Measurements from ENCODE around the gene FAM200C. TPM values are rescaled to one million over a fixed set of nuclear protein-coding genes. Genes with fewer than 3 reads are reported as not detected.
A peak's percentile ranks its signal among the peaks of the same experiment; 100 is the strongest.

Gene FAM200C
- total and polyA plus RNA-seq, 10 of the 15 experiments (the other 5 are each of a cell fraction or from before 2014, with no cell fraction given) = 1.0 to 5.4 (median 2.2) TPM

DNA sequence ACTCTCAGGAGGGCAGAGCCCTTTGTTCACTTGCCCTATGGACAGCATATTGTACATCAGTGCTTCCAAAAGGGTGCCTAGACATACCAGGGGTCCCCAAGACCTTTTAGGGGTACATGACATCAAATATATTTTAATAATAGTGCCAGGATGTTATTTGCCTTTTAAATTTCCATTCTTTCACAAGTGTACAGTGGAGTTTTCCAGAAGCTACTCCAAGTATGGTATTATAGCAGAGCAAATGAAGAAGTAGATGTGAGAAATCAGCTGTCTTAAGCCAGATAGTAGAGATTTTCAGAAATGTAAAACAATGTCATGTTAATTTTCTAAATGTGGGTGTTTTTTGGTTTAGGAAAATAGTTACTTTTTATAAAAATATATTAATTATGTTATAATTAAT is 37.4 kb upstream of the FAM200C start:
- no TSS peak for BruUV-seq (replicated peaks)
- in situ Hi-C loops (cut with MboI) = loop anchor here (5.0 to 10.0 kb wide), 3 partner anchors 40 to 1108 kb away; partner anchors contain the start of gene GABRB2
- POLR2A ChIA-PET = interaction anchor here (1.4 to 7.8 kb wide), 4 partner anchors 14 to 28 kb away, joined by 5 to 156 read pairs (median 74); partner anchors contain the start of genes PTTG1 and SLU7

More for the DNA sequence above, 37.4 kb upstream of the FAM200C start:
- no peak overlapping the region for H3K4me3 ChIP-seq
- H3K4me2 ChIP-seq (ENCODE audit: control insufficient read depth, insufficient read depth) = no peak overlapping the region
- no peaks in the 10 kb centered on the region for H4K20me1 ChIP-seq (ENCODE audit: control insufficient read depth, insufficient read depth)
- RAD21 ChIA-PET (ENCODE audit: unreplicated experiment) = interaction anchor here (1.5 to 7.8 kb wide), 9 partner anchors 10 to 407 kb away, joined by 3 to 329 read pairs (median 107); partner anchors contain the start of genes PTTG1 and SLU7
- intact Hi-C loops (cut with micrococcal nuclease; ENCODE audit: unreplicated experiment) = loop anchor here (5.0 to 10.0 kb wide), 5 partner anchors 208 to 1095 kb away; no protein-coding TSS in a partner anchor
- SMC1A ChIA-PET (ENCODE audit: uncharacterized antibody, unreplicated experiment) = interaction anchor here (1.0 to 7.8 kb wide), 15 partner anchors 8 to 406 kb away, joined by 3 to 511 read pairs (median 17); partner anchors contain the start of genes FAM200C, PTTG1 and SLU7
- H3K79me2 ChIP-seq (ENCODE audit: control insufficient read depth, insufficient read depth, low read length) = peaks cover 39% of the 10 kb centered on the region
- peaks cover under 1% of the 10 kb centered on the region; the same call in 2 of the 3 replicates for H3K9me3 ChIP-seq (replicated peaks; ENCODE audit: control insufficient read depth, insufficient read depth, low read length)
- no peak overlapping the region for H3K27ac ChIP-seq (ENCODE audit: control insufficient read depth, insufficient read depth)
- no peak for DNase-seq (ENCODE audit: low read depth, low spot score)
- no peak for ATAC-seq
- CTCF ChIA-PET = interaction anchor here (0.7 to 7.7 kb wide), 16 partner anchors 7 to 471 kb away, joined by 3 to 235 read pairs (median 18); partner anchors contain the start of genes PTTG1 and SLU7
- no peak for FAIRE-seq
- H3K9ac ChIP-seq (ENCODE audit: control insufficient read depth, insufficient read depth, low read length) = no peak overlapping the region
- H2AFZ ChIP-seq (ENCODE audit: control insufficient read depth, low read depth, low read length) = no peak overlapping the region
- H3K4me1 ChIP-seq (ENCODE audit: control insufficient read depth, insufficient read depth, low read length) = peaks cover 51% of the 10 kb centered on the region
- TF ChIP-seq EGR1 (IDR thresholded peaks at IDR 0.05; ENCODE audit: borderline replicate concordance in 1 of 2, low read depth in 2 of 2, low read length in 2 of 2) (no peak), MEF2B (IDR thresholded peaks at IDR 0.05; ENCODE audit: partially characterized antibody, poor library complexity, severe bottlenecking) (peak; percentile 12), RFX5 (IDR thresholded peaks at IDR 0.05; ENCODE audit: low read depth, low read length) (no peak)
- TF ChIP-seq, protein P1, sequence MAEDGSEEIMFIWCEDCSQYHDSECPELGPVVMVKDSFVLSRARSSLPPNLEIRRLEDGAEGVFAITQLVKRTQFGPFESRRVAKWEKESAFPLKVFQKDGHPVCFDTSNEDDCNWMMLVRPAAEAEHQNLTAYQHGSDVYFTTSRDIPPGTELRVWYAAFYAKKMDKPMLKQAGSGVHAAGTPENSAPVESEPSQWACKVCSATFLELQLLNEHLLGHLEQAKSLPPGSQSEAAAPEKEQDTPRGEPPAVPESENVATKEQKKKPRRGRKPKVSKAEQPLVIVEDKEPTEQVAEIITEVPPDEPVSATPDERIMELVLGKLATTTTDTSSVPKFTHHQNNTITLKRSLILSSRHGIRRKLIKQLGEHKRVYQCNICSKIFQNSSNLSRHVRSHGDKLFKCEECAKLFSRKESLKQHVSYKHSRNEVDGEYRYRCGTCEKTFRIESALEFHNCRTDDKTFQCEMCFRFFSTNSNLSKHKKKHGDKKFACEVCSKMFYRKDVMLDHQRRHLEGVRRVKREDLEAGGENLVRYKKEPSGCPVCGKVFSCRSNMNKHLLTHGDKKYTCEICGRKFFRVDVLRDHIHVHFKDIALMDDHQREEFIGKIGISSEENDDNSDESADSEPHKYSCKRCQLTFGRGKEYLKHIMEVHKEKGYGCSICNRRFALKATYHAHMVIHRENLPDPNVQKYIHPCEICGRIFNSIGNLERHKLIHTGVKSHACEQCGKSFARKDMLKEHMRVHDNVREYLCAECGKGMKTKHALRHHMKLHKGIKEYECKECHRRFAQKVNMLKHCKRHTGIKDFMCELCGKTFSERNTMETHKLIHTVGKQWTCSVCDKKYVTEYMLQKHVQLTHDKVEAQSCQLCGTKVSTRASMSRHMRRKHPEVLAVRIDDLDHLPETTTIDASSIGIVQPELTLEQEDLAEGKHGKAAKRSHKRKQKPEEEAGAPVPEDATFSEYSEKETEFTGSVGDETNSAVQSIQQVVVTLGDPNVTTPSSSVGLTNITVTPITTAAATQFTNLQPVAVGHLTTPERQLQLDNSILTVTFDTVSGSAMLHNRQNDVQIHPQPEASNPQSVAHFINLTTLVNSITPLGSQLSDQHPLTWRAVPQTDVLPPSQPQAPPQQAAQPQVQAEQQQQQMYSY (CRISPR knock-in tag; IDR thresholded peaks at IDR 0.05) = no peak
- TF ChIP-seq, protein P2, sequence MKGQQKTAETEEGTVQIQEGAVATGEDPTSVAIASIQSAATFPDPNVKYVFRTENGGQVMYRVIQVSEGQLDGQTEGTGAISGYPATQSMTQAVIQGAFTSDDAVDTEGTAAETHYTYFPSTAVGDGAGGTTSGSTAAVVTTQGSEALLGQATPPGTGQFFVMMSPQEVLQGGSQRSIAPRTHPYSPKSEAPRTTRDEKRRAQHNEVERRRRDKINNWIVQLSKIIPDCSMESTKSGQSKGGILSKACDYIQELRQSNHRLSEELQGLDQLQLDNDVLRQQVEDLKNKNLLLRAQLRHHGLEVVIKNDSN (IDR thresholded peaks at IDR 0.05; ENCODE audit: borderline replicate concordance, extremely low read length, insufficient read depth, low read depth, low read length) = no peak
- H3K36me3 ChIP-seq (ENCODE audit: control insufficient read depth in 2 of 2, insufficient read depth in 2 of 2, low read length in 1 of 2) = no peaks in the 10 kb centered on the region
- no peaks in the 10 kb centered on the region for H3K27me3 ChIP-seq (replicated peaks in 1 of 2; ENCODE audit: control insufficient read depth in 2 of 2, insufficient read depth in 2 of 2, low read length in 1 of 2)
